Osteocyte (in vitro differentiated cells): ENCODE results near the gene GNPNAT1. TPM values are rescaled to one million over a fixed set of nuclear protein-coding genes. Genes with fewer than 3 reads are reported as not detected.
"Not testable (repeated sequence)": the region's sequence is repeated elsewhere in the genome, so short reads cannot be mapped to it uniquely, and the experiment has no call there.

Source experiments
- DNase-seq: peaks from one replicate; pipeline ENCODE4 v3.0.0; 2021; ENCODE audit warnings: mixed read lengths; ENCODE audit not compliant: unreplicated experiment; ENCODE audit errors: extremely low spot score
- H3K27ac Mint-ChIP-seq: one replicate; pipeline ENCODE4 v1.8.0; 2021; ENCODE audit warnings: mild to moderate bottlenecking, mixed read lengths; ENCODE audit not compliant: unreplicated experiment
- H3K27me3 Mint-ChIP-seq: one replicate; pipeline ENCODE4 v1.8.0; 2021; ENCODE audit warnings: mixed read lengths; ENCODE audit not compliant: unreplicated experiment
- H3K36me3 Mint-ChIP-seq: one replicate; pipeline ENCODE4 v1.8.0; 2021; ENCODE audit warnings: mixed read lengths; ENCODE audit not compliant: unreplicated experiment
- H3K4me1 Mint-ChIP-seq: one replicate; pipeline ENCODE4 v1.8.0; 2021; ENCODE audit warnings: mixed read lengths; ENCODE audit not compliant: unreplicated experiment
- H3K4me3 Mint-ChIP-seq: one replicate; pipeline ENCODE4 v1.8.0; 2021; ENCODE audit warnings: mild to moderate bottlenecking, moderate library complexity, mixed read lengths; ENCODE audit not compliant: unreplicated experiment
- H3K9me3 Mint-ChIP-seq: one replicate; pipeline ENCODE4 v1.8.0; 2021; ENCODE audit warnings: mixed read lengths; ENCODE audit not compliant: unreplicated experiment
- total RNA-seq: library from RNA; stranded (reverse); gene quantifications from 2 replicates; pipeline ENCODE4 v1.2.1, GENCODE V29; 2021
- TF ChIP-seq, protein P1 (sequence below): fragments of 200-600 bp; sonication (generic); IDR thresholded peaks from 2 replicates; pipeline ENCODE4 v1.5.0; 2021; ENCODE audit warnings: antibody characterized with exemption, mild to moderate bottlenecking, moderate library complexity

The GNPNAT1 gene
- total RNA-seq, 1 donor from 2014 or later = 26.7 TPM

DNA sequence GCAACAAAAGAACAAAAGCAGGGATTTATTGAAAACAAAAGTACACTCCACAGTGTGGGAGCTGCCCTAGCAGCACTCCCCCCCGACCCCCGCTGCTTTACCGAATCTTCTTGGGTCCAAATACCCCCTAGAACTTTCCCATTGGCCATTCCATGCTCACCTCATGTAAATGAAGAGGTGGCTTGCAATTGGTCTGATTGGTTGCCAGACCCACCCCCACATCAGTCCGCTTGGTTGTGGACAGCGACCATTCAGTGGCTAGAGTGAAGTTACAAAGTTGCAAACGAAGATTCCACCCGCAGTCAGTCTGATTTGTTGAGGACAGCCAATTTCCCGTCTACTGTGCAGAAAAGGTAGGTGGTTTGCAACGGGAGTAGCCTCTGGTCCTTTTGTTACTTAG lies 57.6 kb downstream of the GNPNAT1 start:
- Mint-ChIP-seq H3K4me3 (no peak overlapping the region), H3K9me3 (no peaks in the 10 kb centered on the region), H3K27me3 (no peaks in the 10 kb centered on the region), H3K36me3 (peaks cover 14% of the 10 kb centered on the region), H3K27ac (no peak overlapping the region), H3K4me1 (peaks cover 28% of the 10 kb centered on the region)
- DNase-seq = no peak
- TF ChIP-seq, protein P1, sequence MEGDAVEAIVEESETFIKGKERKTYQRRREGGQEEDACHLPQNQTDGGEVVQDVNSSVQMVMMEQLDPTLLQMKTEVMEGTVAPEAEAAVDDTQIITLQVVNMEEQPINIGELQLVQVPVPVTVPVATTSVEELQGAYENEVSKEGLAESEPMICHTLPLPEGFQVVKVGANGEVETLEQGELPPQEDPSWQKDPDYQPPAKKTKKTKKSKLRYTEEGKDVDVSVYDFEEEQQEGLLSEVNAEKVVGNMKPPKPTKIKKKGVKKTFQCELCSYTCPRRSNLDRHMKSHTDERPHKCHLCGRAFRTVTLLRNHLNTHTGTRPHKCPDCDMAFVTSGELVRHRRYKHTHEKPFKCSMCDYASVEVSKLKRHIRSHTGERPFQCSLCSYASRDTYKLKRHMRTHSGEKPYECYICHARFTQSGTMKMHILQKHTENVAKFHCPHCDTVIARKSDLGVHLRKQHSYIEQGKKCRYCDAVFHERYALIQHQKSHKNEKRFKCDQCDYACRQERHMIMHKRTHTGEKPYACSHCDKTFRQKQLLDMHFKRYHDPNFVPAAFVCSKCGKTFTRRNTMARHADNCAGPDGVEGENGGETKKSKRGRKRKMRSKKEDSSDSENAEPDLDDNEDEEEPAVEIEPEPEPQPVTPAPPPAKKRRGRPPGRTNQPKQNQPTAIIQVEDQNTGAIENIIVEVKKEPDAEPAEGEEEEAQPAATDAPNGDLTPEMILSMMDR = no peak

DNA sequence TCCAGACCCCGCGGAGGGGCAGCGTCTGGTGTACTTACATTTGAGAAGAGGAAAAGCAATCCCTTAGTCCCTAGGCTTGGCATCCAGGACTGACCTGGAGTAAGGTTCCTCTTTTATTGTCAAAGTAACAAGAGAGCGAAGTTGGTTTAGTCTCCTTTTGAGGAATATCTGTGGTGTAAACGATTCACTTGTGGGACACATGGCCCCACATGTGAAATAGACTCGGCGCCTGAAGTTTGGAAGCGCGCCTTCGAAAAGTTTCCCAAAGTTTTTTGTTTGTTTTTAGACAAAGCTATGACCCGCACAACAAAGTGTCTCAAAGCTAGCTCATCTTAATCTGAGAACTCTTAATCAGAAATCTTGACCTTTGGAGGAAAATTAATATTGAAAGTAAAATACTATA lies 60.7 kb downstream of the GNPNAT1 start:
- DNase-seq = no peak
- Mint-ChIP-seq H3K36me3 (peaks cover 22% of the 10 kb centered on the region), H3K27ac (peak overlapping the region; percentile 89), H3K27me3 (no peaks in the 10 kb centered on the region), H3K9me3 (no peaks in the 10 kb centered on the region), H3K4me3 (peak overlapping the region; percentile 94), H3K4me1 (peaks cover 23% of the 10 kb centered on the region)
- TF ChIP-seq, protein P1 = no peak

DNA sequence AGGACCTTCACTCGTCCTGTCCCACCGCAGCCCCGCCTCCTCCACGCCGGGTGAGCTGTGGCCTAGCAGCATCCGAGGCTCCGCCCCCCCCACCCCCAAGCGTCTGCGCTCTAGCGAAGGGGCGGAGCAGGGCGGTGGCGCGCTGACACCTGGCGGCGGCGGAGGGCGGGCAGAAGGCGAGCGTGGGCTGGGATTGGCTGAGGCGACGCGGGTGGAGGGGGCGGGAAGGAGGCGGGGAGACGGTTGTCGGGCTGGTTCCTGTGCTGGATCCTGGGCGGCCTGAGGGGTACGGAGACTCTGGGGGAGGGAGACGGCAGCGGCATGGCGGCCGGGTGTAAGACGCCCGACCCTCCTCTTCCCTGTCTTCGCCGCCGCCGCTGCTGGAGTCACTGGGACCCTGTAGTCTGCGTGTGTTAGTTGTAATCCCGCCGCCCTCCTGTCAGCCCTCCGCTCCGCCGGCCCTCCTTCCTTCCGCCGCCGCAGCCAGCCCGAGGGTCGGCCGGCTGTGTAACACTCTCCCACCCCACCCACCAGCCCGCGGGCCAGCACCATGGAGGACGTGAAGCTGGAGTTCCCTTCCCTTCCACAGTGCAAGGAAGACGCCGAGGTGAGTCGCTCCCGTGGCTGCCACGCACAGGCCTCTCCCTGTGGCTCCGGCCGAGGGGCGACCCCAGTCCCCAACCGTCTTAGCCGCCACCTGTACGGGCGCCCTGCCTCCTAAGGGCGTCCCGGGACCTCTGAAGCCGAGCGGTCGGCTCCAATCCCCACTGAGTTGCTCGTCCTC lies 61.3 kb downstream of the GNPNAT1 start, which contains the start of gene STYX:
STYX (plus strand) TSS at position 242 of the 784 bp plus-strand sequence; CDS start at position 551, 309 bp downstream.
- H3K27ac Mint-ChIP-seq = peak within 1 kb of the TSS; percentile 89
- peak within 1 kb of the TSS; percentile 94 for H3K4me3 Mint-ChIP-seq
- H3K27me3 Mint-ChIP-seq = no peaks in the 10 kb centered on the region
- TF ChIP-seq, protein P1 = peak; percentile 37
- peaks cover 19% of the 10 kb centered on the region for H3K4me1 Mint-ChIP-seq
- H3K9me3 Mint-ChIP-seq = no peaks in the 10 kb centered on the region
- H3K36me3 Mint-ChIP-seq = peaks cover 27% of the 10 kb centered on the region
- peak; percentile 99 for DNase-seq

DNA sequence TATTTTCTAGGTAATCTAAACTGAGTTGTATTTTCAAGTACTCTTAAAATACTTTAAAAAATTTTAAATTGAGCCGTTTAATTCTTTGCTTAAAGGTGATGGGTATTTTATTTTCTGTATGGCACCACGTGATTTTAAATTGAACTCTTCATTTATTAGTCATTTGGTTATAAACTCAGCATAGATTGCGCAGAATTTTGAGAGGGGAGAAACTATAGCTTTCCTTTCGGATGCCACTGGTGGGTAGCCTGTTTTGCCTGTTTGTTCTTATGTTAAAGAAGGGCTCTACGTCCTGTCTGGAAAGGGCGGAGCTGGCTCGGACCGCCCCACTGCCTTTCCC lies 61.9 kb downstream of the GNPNAT1 start:
- Mint-ChIP-seq H3K4me1 (peaks cover 19% of the 10 kb centered on the region), H3K4me3 (peak overlapping the region; percentile 94), H3K36me3 (peaks cover 29% of the 10 kb centered on the region), H3K27ac (peak overlapping the region; percentile 83), H3K9me3 (no peaks in the 10 kb centered on the region), H3K27me3 (no peaks in the 10 kb centered on the region)
- no peak for DNase-seq
- TF ChIP-seq, protein P1 = no peak

DNA sequence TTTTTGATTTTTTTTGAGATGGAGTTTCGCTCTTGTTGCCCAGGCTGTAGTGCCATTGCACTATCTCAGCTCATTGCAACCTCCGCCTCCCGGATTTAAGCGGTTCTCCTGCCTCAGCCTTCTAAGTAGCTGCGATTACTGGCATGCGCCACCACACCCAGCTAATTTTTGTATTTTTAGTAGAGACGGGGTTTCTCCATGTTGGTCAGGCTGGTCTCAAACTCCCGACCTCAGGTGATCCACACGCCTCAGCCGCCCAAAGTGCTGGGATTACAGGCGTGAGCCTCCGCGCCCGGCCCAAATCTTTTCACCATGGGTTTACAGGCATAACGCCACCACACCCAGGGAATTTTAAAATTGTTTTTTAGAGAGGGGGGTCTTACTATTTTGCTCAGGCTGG lies 62.4 kb downstream of the GNPNAT1 start:
- peaks cover 26% of the 10 kb centered on the region for H3K36me3 Mint-ChIP-seq
- DNase-seq, H3K4me3 Mint-ChIP-seq, H3K9me3 Mint-ChIP-seq, H3K27me3 Mint-ChIP-seq: not testable (repeated sequence)
- peaks cover 19% of the 10 kb centered on the region for H3K4me1 Mint-ChIP-seq
- peak overlapping the region; percentile 50 for H3K27ac Mint-ChIP-seq

DNA sequence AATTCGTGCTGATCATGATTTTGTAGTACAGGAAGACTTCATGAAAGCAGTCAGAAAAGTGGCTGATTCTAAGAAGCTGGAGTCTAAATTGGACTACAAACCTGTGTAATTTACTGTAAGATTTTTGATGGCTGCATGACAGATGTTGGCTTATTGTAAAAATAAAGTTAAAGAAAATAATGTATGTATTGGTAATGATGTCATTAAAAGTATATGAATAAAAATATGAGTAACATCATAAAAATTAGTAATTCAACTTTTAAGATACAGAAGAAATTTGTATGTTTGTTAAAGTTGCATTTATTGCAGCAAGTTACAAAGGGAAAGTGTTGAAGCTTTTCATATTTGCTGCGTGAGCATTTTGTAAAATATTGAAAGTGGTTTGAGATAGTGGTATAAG lies 63.9 kb downstream of the GNPNAT1 start:
- not testable (repeated sequence) for H3K27me3 Mint-ChIP-seq, H3K27ac Mint-ChIP-seq, H3K9me3 Mint-ChIP-seq, DNase-seq, H3K4me3 Mint-ChIP-seq
- H3K36me3 Mint-ChIP-seq = peaks cover 18% of the 10 kb centered on the region
- H3K4me1 Mint-ChIP-seq = peaks cover 16% of the 10 kb centered on the region
